K562 (cell line): ENCODE measurements around the gene C1QC. TPM values are rescaled to one million over a fixed set of nuclear protein-coding genes. Genes with fewer than 3 reads are reported as not detected.

Source experiments
- ATAC-seq: fragments of 200-7000 bp; cut with Tn5 transposase; 3 replicates; pipeline ENCODE4 v1.9.1; 2020; ENCODE audit warnings: moderate library complexity
- BruUV-seq: library from RNA; stranded (reverse); fragments of 400-500 nt; replicated peaks from 2 replicates; lab custom pipeline; 2021; lab: Mats Ljungman, UMichigan
- CTCF ChIA-PET: fragments of 300-600 bp; formaldehyde crosslinking; extraction: SDS; loops from one replicate; lab custom pipeline; 2021; ENCODE audit warnings: low intra/inter-chr PET ratio; lab: Yijun Ruan, JAX
- POLR2A ChIA-PET: fragments of 300-600, 350-650 bp; sonication (Branson Sonifier 250); formaldehyde crosslinking; extraction: SDS; loops from one replicate; lab custom pipeline; 2021; ENCODE audit warnings: antibody characterized with exemption, inconsistent platforms; lab: Yijun Ruan, JAX
- DNase-seq, 4 experiments: peaks; one replicate each; pipeline versions ENCODE4 v3.0.0 to v3.0.0-alpha.2; 2011 to 2018; ENCODE audit warnings: low spot score in 3 of 4, mixed read lengths in 3 of 4; ENCODE audit errors: extremely low read depth in 1 of 4
- FAIRE-seq: peaks from 2 replicates; lab custom pipeline; 2011; peaks lifted over from hg19 to GRCh38; lab: Jason Lieb, UNC
- H2AFZ ChIP-seq: 2 replicates; pipeline ENCODE4 v1.6.0; 2011; ENCODE audit warnings: low read depth, low read length, control low read depth, inconsistent platforms
- H3K27ac ChIP-seq: fragments of 200-600 bp; 3 replicates; pipeline ENCODE4 v1.8.0; 2011; ENCODE audit warnings: low read depth, mild to moderate bottlenecking, control low read depth, inconsistent platforms, low read length, moderate library complexity, mixed read lengths; ENCODE audit errors: extremely low read depth
- H3K27me3 ChIP-seq, 2 experiments: fragments of 300-600 bp in 1 of 2; 2 replicates in 1 of 2; 3 replicates in 1 of 2; pipeline versions ENCODE4 v1.6.0 to v1.8.0; 2011; ENCODE audit warnings: inconsistent platforms in 2 of 2, low read length in 2 of 2, mild to moderate bottlenecking in 1 of 2, mixed read lengths in 1 of 2, moderate library complexity in 1 of 2; ENCODE audit not compliant: control insufficient read depth in 2 of 2, insufficient read depth in 2 of 2
- H3K36me3 ChIP-seq: fragments of 300-600 bp; 3 replicates; pipeline ENCODE4 v1.8.0; 2011; ENCODE audit warnings: mild to moderate bottlenecking, low read length, inconsistent platforms; ENCODE audit not compliant: control insufficient read depth, insufficient read depth
- H3K4me1 ChIP-seq, 2 experiments: fragments of 200-600 bp in 1 of 2; replicated peaks in 1 of 2; 2 replicates in 1 of 2; 3 replicates in 1 of 2; pipeline versions ENCODE4 v1.5.1 to v1.8.0; 2011; ENCODE audit warnings: inconsistent platforms in 2 of 2, low read length in 2 of 2, mild to moderate bottlenecking in 1 of 2, mixed read lengths in 1 of 2, moderate library complexity in 1 of 2; ENCODE audit not compliant: control insufficient read depth in 2 of 2, insufficient read depth in 2 of 2
- H3K4me2 ChIP-seq: 2 replicates; pipeline ENCODE4 v1.6.1; 2011; ENCODE audit warnings: low read length, control low read depth, inconsistent platforms, mixed read lengths; ENCODE audit not compliant: insufficient read depth
- H3K4me3 ChIP-seq: fragments of 200-600 bp; sonication (generic), shearing (Covaris generic); 2 replicates; pipeline ENCODE4 v1.5.1; 2016; ENCODE audit warnings: control low read depth, inconsistent platforms
- H3K79me2 ChIP-seq: fragments of 200-600 bp; 3 replicates; pipeline ENCODE4 v1.8.0; 2011; ENCODE audit warnings: low read length, inconsistent platforms; ENCODE audit not compliant: control insufficient read depth, insufficient read depth
- H3K9ac ChIP-seq, 2 experiments: 2 replicates each; pipeline versions ENCODE4 v1.6.0 to v1.6.1; 2011; ENCODE audit warnings: low read depth in 2 of 2, low read length in 2 of 2, control low read depth in 1 of 2, inconsistent platforms in 1 of 2, mild to moderate bottlenecking in 1 of 2, mixed read lengths in 1 of 2; ENCODE audit not compliant: insufficient read depth in 1 of 2
- H3K9me1 ChIP-seq: one replicate; pipeline ENCODE4 v1.6.0; 2011; ENCODE audit warnings: inconsistent platforms, mild to moderate bottlenecking, low read length, moderate library complexity; ENCODE audit not compliant: control insufficient read depth, insufficient read depth
- H3K9me3 ChIP-seq: replicated peaks from 2 replicates; pipeline ENCODE4 v1.5.1; 2011; ENCODE audit warnings: low read depth, low read length, inconsistent platforms; ENCODE audit not compliant: control insufficient read depth, insufficient read depth
- H4K20me1 ChIP-seq: replicated peaks from 2 replicates; pipeline ENCODE4 v1.6.1; 2011; ENCODE audit warnings: low read length, inconsistent platforms, mixed read lengths; ENCODE audit not compliant: control insufficient read depth, insufficient read depth
- ADNP ChIP-seq: fragments of 200-800 bp; sonication (Bioruptor generic); IDR thresholded peaks from 2 replicates; pipeline ENCODE4 v1.6.1; 2016; ENCODE audit warnings: missing genetic modification characterization, missing compliant biosample characterization
- BCOR ChIP-seq: fragments of 450-650 bp; IDR thresholded peaks from 2 replicates; pipeline ENCODE4 v1.6.1; 2016
- GABPB1 ChIP-seq: sonication (generic); formaldehyde crosslinking; IDR thresholded peaks from 2 replicates; pipeline ENCODE4 v1.8.0; 2022; ENCODE audit warnings: mild to moderate bottlenecking, missing genetic modification reagents
- KDM1A ChIP-seq, 2 experiments: fragments of 450-650 bp; IDR thresholded peaks; 2 replicates each; pipeline ENCODE4 v1.6.1; 2016; ENCODE audit warnings: mild to moderate bottlenecking in 2 of 2
- RBM25 ChIP-seq: fragments of 200-400 bp; formaldehyde crosslinking; IDR thresholded peaks from 2 replicates; pipeline ENCODE4 v1.6.1; 2018; ENCODE audit warnings: low read length, low read depth, moderate library complexity; ENCODE audit not compliant: severe bottlenecking
- ZBTB49 ChIP-seq: sonication (generic); formaldehyde crosslinking; IDR thresholded peaks from 2 replicates; pipeline ENCODE4 v1.8.0; 2022; ENCODE audit warnings: missing genetic modification reagents, mild to moderate bottlenecking, borderline replicate concordance
- ZFP36 ChIP-seq: fragments of 150-350 bp; IDR thresholded peaks from 2 replicates; pipeline ENCODE4 v1.6.1; 2018; ENCODE audit warnings: low read length, low read depth; ENCODE audit not compliant: partially characterized antibody
- WGBS: fragments of 100-300 bp; shearing (Covaris generic); methylation state at CpG from one replicate; pipeline ENCODE4 v1.1.6; 2016; ENCODE audit warnings: low coverage, mixed read lengths; ENCODE audit not compliant: insufficient coverage; ENCODE audit errors: missing lambda C conversion rate; 5-methylcytosine and 5-hydroxymethylcytosine counted together
- in situ Hi-C: fragments of 300-500 bp; cut with MboI; formaldehyde crosslinking; loops from 4 replicates; pipeline ENCODE4 v1.15.0; 2018; ENCODE audit warnings: inconsistent platforms, mixed read lengths
- intact Hi-C: fragments of 100-400 bp; cut with micrococcal nuclease; formaldehyde crosslinking; loops from 2 replicates; pipeline ENCODE4 v1.14.2; 2022
- polyA plus RNA-seq, 8 experiments: library from polyadenylated mRNA; depleted of rRNA in 4 of 8; stranded (reverse) in 5 of 8; unstranded in 3 of 8; fragments of >200 nt; fragmentation: Nextera tagmentation in 2 of 8; fragmentation: Illumina TruSeq in 1 of 8; extraction: Ambion mirVana in 2 of 8; extraction: Trizol in 1 of 8; gene quantifications; 2 replicates each; pipeline versions ENCODE4 v1.2.1 to v1.2.3, GENCODE V29; 2011 to 2014; ENCODE audit warnings: inconsistent platforms in 1 of 8, missing spikeins in 1 of 8
- total RNA-seq, 7 experiments: library from RNA; depleted of rRNA in 6 of 7; stranded (reverse); fragments of >200 nt in 6 of 7; fragmentation: Illumina TruSeq in 2 of 7; extraction: Trizol in 2 of 7; gene quantifications; 2 replicates each; pipeline versions ENCODE4 v1.2.1 to v1.2.3, GENCODE V29; 2011 to 2021; ENCODE audit warnings: low replicate concordance in 1 of 7

Gene C1QC
- total and polyA plus RNA-seq, 9 of the 15 experiments (the other 6 are each of a cell fraction or from before 2014, with no cell fraction given), result 0.69 TPM; not detected in 8

- Histone ChIP-seq H3K27me3 (peaks cover 4 to 36% of the 10 kb centered on the region in 2 experiments; a peak in 3 of 5 replicates), H3K36me3 (no peaks in the 10 kb centered on the region), H3K4me1 (peaks cover 0 to 10% of the 10 kb centered on the region in 2 experiments; a peak in 3 of 5 replicates), H3K9me3 (no peaks in the 10 kb centered on the region), H3K4me2 (no peak overlapping the region), H3K79me2 (no peaks in the 10 kb centered on the region), H3K9ac (no peak overlapping the region), H3K27ac (no peak overlapping the region), H3K9me1 (no peaks in the 10 kb centered on the region), H3K4me3 (no peak overlapping the region), H4K20me1 (peaks cover 28% of the 10 kb centered on the region), H2AFZ (no peak overlapping the region)
- WGBS, result 5% methylated on average over 3 of the region's 3 CpGs
- BruUV-seq, result no TSS peak
- FAIRE-seq, result no peak
- no peak for ATAC-seq
- intact Hi-C loops, result no loop called here
- ChIA-PET CTCF (no interaction called here), POLR2A (no interaction called here)
- TF ChIP-seq RBM25 (peak; percentile 64), BCOR (peak; percentile 77), ADNP (peak; percentile 68), KDM1A (IDR thresholded peaks at IDR 0.05) (0 out of 4 replicates have a peak, but pooled peaks of 1 of the 2 experiments have one; percentile 14), GABPB1 (CRISPR knock-in tag) (no peak), ZBTB49 (no peak), ZFP36 (peak; percentile 83)
- DNase-seq, result no peak
- in situ Hi-C loops, result no loop called here
Measured at GRCh38 chr1:22637907-22638445, 5.5 kb upstream of the C1QC start.
